Keratinocyte (primary cell): ENCODE measurements around the gene LPIN1. TPM values are rescaled to one million over a fixed set of nuclear protein-coding genes. Genes with fewer than 3 reads are reported as not detected.

Source experiments
- DNase-seq: peaks from one replicate; pipeline ENCODE4 v3.0.0-alpha.2; 2011; ENCODE audit warnings: low read depth, missing footprints, low spot score
- FAIRE-seq: peaks from 2 replicates; lab custom pipeline; 2011; peaks lifted over from hg19 to GRCh38; lab: Jason Lieb, UNC
- H2AFZ ChIP-seq: 2 replicates; pipeline ENCODE4 v1.6.0; 2012; ENCODE audit warnings: low read length, control low read depth, inconsistent platforms; ENCODE audit not compliant: control insufficient read depth
- H3K27ac ChIP-seq: 2 replicates; pipeline ENCODE4 v1.5.1; 2011; ENCODE audit warnings: low read length; ENCODE audit not compliant: control insufficient read depth, insufficient read depth
- H3K27me3 ChIP-seq: 3 replicates; pipeline ENCODE4 v1.6.0; 2011; ENCODE audit warnings: low read length; ENCODE audit not compliant: control insufficient read depth, insufficient read depth; ENCODE audit errors: extremely low read depth
- H3K36me3 ChIP-seq, 2 experiments: 2 replicates in 1 of 2; 3 replicates in 1 of 2; pipeline ENCODE4 v1.5.1; 2011; ENCODE audit warnings: low read length in 2 of 2, mild to moderate bottlenecking in 1 of 2; ENCODE audit not compliant: control insufficient read depth in 2 of 2, insufficient read depth in 2 of 2; ENCODE audit errors: extremely low read depth in 1 of 2
- H3K4me1 ChIP-seq: 3 replicates; pipeline ENCODE4 v1.5.1; 2011; ENCODE audit warnings: low read length; ENCODE audit not compliant: control insufficient read depth, insufficient read depth; ENCODE audit errors: extremely low read depth
- H3K4me2 ChIP-seq: 3 replicates; pipeline ENCODE4 v1.6.0; 2011; ENCODE audit warnings: low read depth, low read length; ENCODE audit not compliant: control insufficient read depth, insufficient read depth; ENCODE audit errors: extremely low read depth
- H3K4me3 ChIP-seq, 3 experiments: fragments of 200-600 bp in 1 of 3; sonication (generic) in 1 of 3; 2 replicates in 2 of 3; 3 replicates in 1 of 3; pipeline ENCODE4 v1.5.1; 2011 to 2016; ENCODE audit warnings: low read length in 3 of 3, mild to moderate bottlenecking in 3 of 3, control low read depth in 2 of 3, inconsistent platforms in 1 of 3, low read depth in 1 of 3, mixed read lengths in 1 of 3, mixed run types in 1 of 3, moderate library complexity in 1 of 3; ENCODE audit not compliant: control insufficient read depth in 2 of 3, insufficient read depth in 2 of 3; ENCODE audit errors: extremely low read depth in 1 of 3
- H3K79me2 ChIP-seq: 2 replicates; pipeline ENCODE4 v1.6.0; 2012; ENCODE audit warnings: low read length; ENCODE audit not compliant: control insufficient read depth, insufficient read depth
- H3K9ac ChIP-seq: 3 replicates; pipeline ENCODE4 v1.6.0; 2011; ENCODE audit warnings: low read length; ENCODE audit not compliant: control insufficient read depth, insufficient read depth; ENCODE audit errors: extremely low read depth
- H3K9me1 ChIP-seq: 3 replicates; pipeline ENCODE4 v1.6.0; 2011; ENCODE audit warnings: low read length; ENCODE audit not compliant: control insufficient read depth, insufficient read depth; ENCODE audit errors: extremely low read depth
- H3K9me3 ChIP-seq: 2 replicates; pipeline ENCODE4 v1.5.1; 2012; ENCODE audit warnings: low read depth, low read length; ENCODE audit not compliant: control insufficient read depth
- H4K20me1 ChIP-seq: 3 replicates; pipeline ENCODE4 v1.6.0; 2011; ENCODE audit warnings: low read length; ENCODE audit not compliant: control insufficient read depth, insufficient read depth; ENCODE audit errors: extremely low read depth
- EZH2 ChIP-seq: IDR thresholded peaks from one replicate; pipeline ENCODE4 v1.6.1; 2012; ENCODE audit warnings: inconsistent platforms, mild to moderate bottlenecking, low read length, moderate library complexity
- dilution Hi-C: fragments of 300-500 bp; cut with MboI; formaldehyde crosslinking; loops from one replicate; pipeline ENCODE4 v1.7.0; 2020; ENCODE audit warnings: low sequenced_read_pairs; ENCODE audit not compliant: extremely low pct_ligation_motif_present
- polyA plus RNA-seq, 5 experiments: library from polyadenylated mRNA; depleted of rRNA in 3 of 5; stranded (reverse) in 3 of 5; stranded (forward) in 1 of 5; unstranded in 1 of 5; fragments of >200 nt; gene quantifications; 1 replicate in 1 of 5; 2 replicates in 3 of 5; 3 replicates in 1 of 5; pipeline versions ENCODE4 v1.2.1 to v1.2.3, GENCODE V29; 2011 to 2012; ENCODE audit warnings: missing spikeins in 2 of 5, low read depth in 1 of 5, low replicate concordance in 1 of 5
- TF ChIP-seq, protein P1 (sequence below), 3 experiments: IDR thresholded peaks in 1 of 3; conservative IDR thresholded peaks in 1 of 3; optimal IDR thresholded peaks in 1 of 3; 2 replicates in 2 of 3; 3 replicates in 1 of 3; pipeline versions ENCODE3 to v1.5.1; 2011; ENCODE audit warnings: low read length in 3 of 3, mild to moderate bottlenecking in 3 of 3, moderate library complexity in 2 of 3, control low read depth in 1 of 3, inconsistent platforms in 1 of 3; ENCODE audit not compliant: insufficient read depth in 2 of 3; ENCODE audit errors: extremely low read depth in 1 of 3

Gene LPIN1
- polyA plus RNA-seq, 1 donor (not counting 4 experiments of a cell fraction or from before 2014, with no cell fraction given) = 79.6 TPM

DNA sequence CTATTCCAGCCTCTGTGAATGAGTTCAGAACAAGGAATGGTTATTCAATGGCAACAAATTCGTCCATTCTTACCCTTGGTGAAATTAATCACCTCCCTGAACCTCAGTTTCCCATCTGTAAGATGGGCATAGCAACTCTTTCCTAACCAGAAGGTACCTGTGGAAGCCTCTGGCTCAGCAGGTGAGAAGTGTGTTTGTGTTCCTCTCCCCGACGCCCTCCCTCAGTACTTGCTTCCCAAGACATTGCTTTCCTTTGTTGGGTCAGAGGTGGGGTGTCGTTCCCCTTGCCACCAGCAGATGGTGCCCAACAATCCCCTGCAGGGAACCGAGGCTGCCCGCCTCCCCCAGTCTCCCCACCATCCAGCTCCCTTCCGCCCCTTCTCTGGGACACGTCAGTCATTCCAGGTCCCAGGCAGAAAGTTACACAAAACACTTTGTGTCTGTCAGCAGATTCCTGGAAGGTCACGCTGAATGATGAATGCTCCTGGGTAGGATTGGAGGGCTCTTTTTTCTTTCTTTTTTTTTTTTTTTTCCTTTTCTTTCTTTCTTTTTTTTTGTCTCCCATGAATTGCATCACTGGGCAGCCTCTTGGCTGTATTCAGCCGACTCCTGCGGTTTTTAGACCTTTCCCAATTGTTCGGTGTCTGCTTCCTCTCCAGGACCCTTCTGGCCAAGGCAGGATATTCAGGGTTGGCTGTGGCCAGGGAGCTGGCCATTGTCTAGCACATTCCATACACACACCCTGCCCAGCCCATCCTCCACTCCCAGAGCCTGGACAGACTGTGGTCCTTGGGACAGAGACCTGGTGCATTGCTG is 117.3 kb downstream of the LPIN1 start:
- Histone ChIP-seq H3K27me3 (no peaks in the 10 kb centered on the region), H3K27ac (no peak overlapping the region), H3K79me2 (no peaks in the 10 kb centered on the region), H3K4me3 (no peak overlapping the region), H3K9me1 (no peaks in the 10 kb centered on the region), H3K4me2 (peak overlapping the region; percentile 17), H3K36me3 (no peaks in the 10 kb centered on the region), H3K4me1 (peaks cover 4% of the 10 kb centered on the region), H3K9ac (no peak overlapping the region), H3K9me3 (peaks cover 3% of the 10 kb centered on the region), H2AFZ (no peak overlapping the region), H4K20me1 (no peaks in the 10 kb centered on the region)
- dilution Hi-C loops = no loop called here
- TF ChIP-seq, protein P1, sequence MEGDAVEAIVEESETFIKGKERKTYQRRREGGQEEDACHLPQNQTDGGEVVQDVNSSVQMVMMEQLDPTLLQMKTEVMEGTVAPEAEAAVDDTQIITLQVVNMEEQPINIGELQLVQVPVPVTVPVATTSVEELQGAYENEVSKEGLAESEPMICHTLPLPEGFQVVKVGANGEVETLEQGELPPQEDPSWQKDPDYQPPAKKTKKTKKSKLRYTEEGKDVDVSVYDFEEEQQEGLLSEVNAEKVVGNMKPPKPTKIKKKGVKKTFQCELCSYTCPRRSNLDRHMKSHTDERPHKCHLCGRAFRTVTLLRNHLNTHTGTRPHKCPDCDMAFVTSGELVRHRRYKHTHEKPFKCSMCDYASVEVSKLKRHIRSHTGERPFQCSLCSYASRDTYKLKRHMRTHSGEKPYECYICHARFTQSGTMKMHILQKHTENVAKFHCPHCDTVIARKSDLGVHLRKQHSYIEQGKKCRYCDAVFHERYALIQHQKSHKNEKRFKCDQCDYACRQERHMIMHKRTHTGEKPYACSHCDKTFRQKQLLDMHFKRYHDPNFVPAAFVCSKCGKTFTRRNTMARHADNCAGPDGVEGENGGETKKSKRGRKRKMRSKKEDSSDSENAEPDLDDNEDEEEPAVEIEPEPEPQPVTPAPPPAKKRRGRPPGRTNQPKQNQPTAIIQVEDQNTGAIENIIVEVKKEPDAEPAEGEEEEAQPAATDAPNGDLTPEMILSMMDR (optimal IDR thresholded peaks at IDR 0.05 in 1 of 3, IDR thresholded peaks at IDR 0.05 in 1 of 3, conservative IDR thresholded peaks at IDR 0.05 in 1 of 3; ENCODE audit: extremely low read depth in 1 of 3, insufficient read depth in 2 of 3, low read length in 3 of 3) = peak; percentile 90 to 98 (median 97)
- TF ChIP-seq EZH2 = no peak
- peak; percentile 62 for FAIRE-seq
- peak; percentile 41 for DNase-seq

DNA sequence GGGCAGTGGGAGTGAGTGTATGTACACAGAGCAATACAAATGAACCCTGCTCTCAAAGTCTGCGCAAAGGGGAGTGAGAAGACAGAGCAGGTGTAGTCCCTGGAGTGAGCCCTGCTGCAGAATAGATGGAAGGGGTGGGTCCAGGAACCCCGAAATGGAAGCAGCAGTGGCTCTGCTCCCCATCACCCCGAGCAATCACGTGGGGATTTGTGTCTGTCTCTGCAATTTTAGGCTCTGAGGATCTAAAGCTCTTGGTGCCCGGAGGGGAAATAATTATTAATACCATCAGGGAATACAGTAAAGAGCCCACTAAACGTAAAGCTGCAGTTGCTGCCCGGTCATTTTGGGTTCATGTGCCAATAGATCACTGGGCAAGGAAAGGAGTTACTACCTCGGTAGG is 118.3 kb downstream of the LPIN1 start:
- Histone ChIP-seq H3K9me3 (no peaks in the 10 kb centered on the region), H3K4me1 (peaks cover 4% of the 10 kb centered on the region), H3K36me3 (no peaks in the 10 kb centered on the region), H3K9ac (no peak overlapping the region), H3K79me2 (no peaks in the 10 kb centered on the region), H3K4me2 (no peak overlapping the region), H3K27me3 (no peaks in the 10 kb centered on the region), H3K27ac (no peak overlapping the region), H2AFZ (no peak overlapping the region), H3K9me1 (no peaks in the 10 kb centered on the region), H3K4me3 (no peak overlapping the region), H4K20me1 (no peaks in the 10 kb centered on the region)
- FAIRE-seq = no peak
- dilution Hi-C loops = no loop called here
- TF ChIP-seq, protein P1 (optimal IDR thresholded peaks at IDR 0.05 in 1 of 3, IDR thresholded peaks at IDR 0.05 in 1 of 3, conservative IDR thresholded peaks at IDR 0.05 in 1 of 3; ENCODE audit: extremely low read depth in 1 of 3, insufficient read depth in 2 of 3, low read length in 3 of 3) = no peak
- TF ChIP-seq EZH2 = no peak
- DNase-seq = no peak
